Testis (tissue), 3 donors: ENCODE data around the gene TIMM17A. TPM values are rescaled to one million over a fixed set of nuclear protein-coding genes. Genes with fewer than 3 reads are reported as not detected.
"Not testable (repeated sequence)": the region's sequence is repeated elsewhere in the genome, so short reads cannot be mapped to it uniquely, and the experiment has no call there.

Experiments
- DNase-seq: peaks from one replicate; pipeline ENCODE4 v3.0.0-alpha.2; 2019
- H3K27ac ChIP-seq, 2 donors: fragments of 200-600 bp; sonication (generic); one replicate each; pipeline ENCODE4 v1.5.1; 2019
- H3K27me3 ChIP-seq: fragments of 200-600 bp; sonication (generic); one replicate; pipeline ENCODE4 v1.5.1; 2019
- H3K36me3 ChIP-seq: fragments of 200-600 bp; sonication (generic); one replicate; pipeline ENCODE4 v1.5.1; 2017; ENCODE audit warnings: low read depth; ENCODE audit errors: missing control alignments
- H3K4me1 ChIP-seq: fragments of 200-600 bp; sonication (generic); one replicate; pipeline ENCODE4 v1.5.1; 2019
- H3K4me3 ChIP-seq, 2 donors: fragments of 200-600 bp; sonication (generic); one replicate each; pipeline ENCODE4 v1.5.1; 2017 to 2019
- H3K9me3 ChIP-seq: fragments of 200-600 bp; sonication (generic); one replicate; pipeline ENCODE4 v1.5.1; 2017
- POLR2A ChIP-seq: fragments of 450-650 bp; IDR thresholded peaks from one replicate; pipeline ENCODE4 v1.6.1; 2017; ENCODE audit warnings: antibody characterized with exemption, mild to moderate bottlenecking, moderate library complexity
- WGBS, 2 donors: methylation state at CpG; one replicate each; pipeline ENCODE4 v1.1.5; 2018; 5-methylcytosine and 5-hydroxymethylcytosine counted together
- intact Hi-C: fragments of 100-400 bp; cut with DNase I; formaldehyde crosslinking; loops from one replicate; pipeline ENCODE4 v1.15.1; 2023; ENCODE audit warnings: low total_unique reads
- polyA plus RNA-seq: library from polyadenylated mRNA; stranded (reverse); fragments of 350-450 nt; fragmentation: Illumina TruSeq; extraction: RNeasy Lipid Tissue Mini Kit (QIAGEN cat#74804); gene quantifications from one replicate; pipeline ENCODE4 v1.2.3, GENCODE V29; 2014; ENCODE audit warnings: low read depth, low replicate concordance; ENCODE audit not compliant: insufficient read depth
- total RNA-seq, 2 donors: library from RNA; depleted of rRNA; stranded (reverse); fragments of >200 nt; gene quantifications; one replicate each; pipeline ENCODE4 v1.2.3, GENCODE V29; 2016
- TF ChIP-seq, protein P1 (sequence below), 3 experiments: fragments of 450-650 bp in 2 of 3; fragments of 200-600 bp in 1 of 3; sonication (generic) in 1 of 3; IDR thresholded peaks; one replicate each; pipeline ENCODE4 v1.5.1; 2016 to 2019; ENCODE audit warnings: antibody characterized with exemption in 3 of 3, mild to moderate bottlenecking in 2 of 3, moderate library complexity in 1 of 3

The TIMM17A gene
- total and polyA plus RNA-seq, 3 donors from 2014 or later, result 22.7 to 42.5 (median 24.7) TPM

- H3K4me1 ChIP-seq, result peaks cover 7% of the 10 kb centered on the region
- intact Hi-C loops, result no loop called here
- DNase-seq, result no peak
- WGBS, 2 donors, result 0% methylated on average over 17 of the region's 17 CpGs
- no peaks in the 10 kb centered on the region for H3K27me3 ChIP-seq
- TF ChIP-seq, protein P1, sequence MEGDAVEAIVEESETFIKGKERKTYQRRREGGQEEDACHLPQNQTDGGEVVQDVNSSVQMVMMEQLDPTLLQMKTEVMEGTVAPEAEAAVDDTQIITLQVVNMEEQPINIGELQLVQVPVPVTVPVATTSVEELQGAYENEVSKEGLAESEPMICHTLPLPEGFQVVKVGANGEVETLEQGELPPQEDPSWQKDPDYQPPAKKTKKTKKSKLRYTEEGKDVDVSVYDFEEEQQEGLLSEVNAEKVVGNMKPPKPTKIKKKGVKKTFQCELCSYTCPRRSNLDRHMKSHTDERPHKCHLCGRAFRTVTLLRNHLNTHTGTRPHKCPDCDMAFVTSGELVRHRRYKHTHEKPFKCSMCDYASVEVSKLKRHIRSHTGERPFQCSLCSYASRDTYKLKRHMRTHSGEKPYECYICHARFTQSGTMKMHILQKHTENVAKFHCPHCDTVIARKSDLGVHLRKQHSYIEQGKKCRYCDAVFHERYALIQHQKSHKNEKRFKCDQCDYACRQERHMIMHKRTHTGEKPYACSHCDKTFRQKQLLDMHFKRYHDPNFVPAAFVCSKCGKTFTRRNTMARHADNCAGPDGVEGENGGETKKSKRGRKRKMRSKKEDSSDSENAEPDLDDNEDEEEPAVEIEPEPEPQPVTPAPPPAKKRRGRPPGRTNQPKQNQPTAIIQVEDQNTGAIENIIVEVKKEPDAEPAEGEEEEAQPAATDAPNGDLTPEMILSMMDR (IDR thresholded peaks at IDR 0.05), result no peak
- TF ChIP-seq POLR2A, result no peak
- peak overlapping the region; percentile 67 to 90 for H3K27ac ChIP-seq
- H3K4me3 ChIP-seq, result peak overlapping the region; percentile 60 to 84
- H3K9me3 ChIP-seq, result no peaks in the 10 kb centered on the region
- no peaks in the 10 kb centered on the region for H3K36me3 ChIP-seq
Measured at GRCh38 chr1:201955729-201956143, 433 bp downstream of the TIMM17A start.

DNA sequence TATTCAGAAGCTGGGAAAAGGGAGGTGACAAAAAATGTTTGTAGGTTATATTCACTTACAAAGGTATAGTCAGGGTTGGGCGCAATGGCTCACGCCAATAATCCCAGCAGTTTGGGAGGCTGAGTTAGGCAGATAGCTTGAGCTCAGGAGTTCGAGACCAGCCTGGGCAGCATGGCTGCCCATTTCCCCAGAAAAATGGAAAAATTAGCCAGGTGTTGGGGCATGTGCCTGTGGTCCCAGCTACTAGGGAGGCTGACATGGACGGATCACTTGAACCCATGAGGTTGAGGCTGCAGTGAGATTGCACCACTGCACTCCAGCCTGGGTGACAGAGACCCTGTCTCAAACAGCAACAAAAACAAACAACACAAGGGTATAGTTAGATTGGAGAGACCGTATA, 3.0 kb downstream of the TIMM17A start:
- H3K27me3 ChIP-seq, result no peaks in the 10 kb centered on the region
- intact Hi-C loops, result no loop called here
- no peaks in the 10 kb centered on the region for H3K36me3 ChIP-seq
- H3K4me3 ChIP-seq, result no peak overlapping the region
- TF ChIP-seq, protein P1 (IDR thresholded peaks at IDR 0.05), result no peak
- no peak for TF ChIP-seq POLR2A
- H3K27ac ChIP-seq, result no peak overlapping the region
- DNase-seq, result no peak
- WGBS, 2 donors, result 76 to 87% methylated on average over 5 of the region's 5 CpGs
- no peaks in the 10 kb centered on the region for H3K9me3 ChIP-seq
- H3K4me1 ChIP-seq, result peaks cover 7% of the 10 kb centered on the region

DNA sequence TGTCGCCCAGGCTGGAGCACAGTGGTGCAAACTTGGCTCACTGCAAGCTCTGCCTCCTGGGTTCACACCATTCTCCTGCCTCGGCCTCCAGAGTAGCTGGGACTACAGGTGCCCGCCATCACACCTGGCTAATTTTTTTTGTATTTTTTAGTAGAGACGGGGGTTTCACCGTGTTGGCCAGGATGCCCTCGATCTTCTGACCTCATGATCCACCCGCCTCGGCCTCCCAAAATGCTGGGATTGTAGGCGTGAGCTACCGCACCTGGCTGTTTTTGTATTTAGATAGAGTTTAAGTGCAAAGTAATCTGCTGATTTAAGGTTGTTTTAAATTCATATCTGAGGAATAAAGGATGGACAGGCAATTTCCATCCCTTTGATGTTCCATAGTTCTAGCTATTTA, 7.1 kb downstream of the TIMM17A start:
- H3K36me3 ChIP-seq, H3K27ac ChIP-seq, intact Hi-C loops, H3K4me1 ChIP-seq, H3K4me3 ChIP-seq, DNase-seq, H3K27me3 ChIP-seq, H3K9me3 ChIP-seq: not testable (repeated sequence)
- 90 to 92% methylated on average over 10 of the region's 10 CpGs for WGBS, 2 donors

DNA sequence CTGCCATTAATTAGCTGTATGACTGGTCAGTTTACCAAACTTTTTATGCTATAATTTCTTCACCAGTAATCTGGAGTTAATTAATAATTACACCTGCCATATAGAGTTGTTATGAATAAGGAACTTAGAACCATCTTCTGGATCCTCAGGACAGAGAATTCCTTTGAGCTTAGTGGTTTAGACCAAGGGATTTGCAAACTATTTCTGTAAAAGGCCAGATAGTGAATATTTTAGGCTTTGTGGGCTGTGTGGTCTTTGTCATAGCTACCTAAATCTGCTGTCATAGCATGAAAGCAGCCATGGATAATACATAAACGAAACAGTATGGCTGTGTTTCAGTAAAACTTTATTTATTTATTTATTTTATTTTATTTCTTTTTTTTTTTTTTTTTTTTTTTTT, 9.0 kb downstream of the TIMM17A start:
- WGBS, 2 donors, result 60 to 95% methylated on average over 1 of the region's 1 CpG
- Histone ChIP-seq H3K27ac (no peak overlapping the region), H3K36me3 (no peaks in the 10 kb centered on the region), H3K4me3 (no peak overlapping the region), H3K4me1 (no peaks in the 10 kb centered on the region), H3K9me3 (no peaks in the 10 kb centered on the region), H3K27me3 (no peaks in the 10 kb centered on the region)
- no peak for DNase-seq
- TF ChIP-seq POLR2A, result no peak
- intact Hi-C loops, result no loop called here

DNA sequence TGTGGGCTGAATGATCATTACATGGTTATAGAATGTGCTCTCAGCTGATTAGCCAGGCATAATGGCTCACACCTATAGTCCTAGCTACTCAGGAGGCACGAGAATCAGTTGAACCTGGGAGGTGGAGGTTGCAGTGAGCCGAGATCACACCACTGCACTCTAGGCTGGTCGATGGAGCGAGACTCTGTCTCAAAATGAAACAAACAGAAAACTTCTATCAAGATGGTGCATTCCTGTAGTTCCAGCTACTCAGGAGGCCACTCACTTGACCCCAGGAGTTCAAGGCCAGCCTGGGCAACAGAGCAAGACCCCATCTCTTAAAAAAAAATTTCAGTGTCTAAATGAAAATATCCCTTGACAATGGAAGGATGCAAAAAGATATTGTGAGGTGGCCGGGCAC, 10.9 kb downstream of the TIMM17A start:
- Histone ChIP-seq H3K36me3 (no peaks in the 10 kb centered on the region), H3K4me1 (no peaks in the 10 kb centered on the region), H3K27ac (no peak overlapping the region), H3K4me3 (no peak overlapping the region), H3K9me3 (no peaks in the 10 kb centered on the region), H3K27me3 (no peaks in the 10 kb centered on the region)
- intact Hi-C loops, result no loop called here
- 69 to 80% methylated on average over 5 of the region's 5 CpGs for WGBS, 2 donors
- TF ChIP-seq, protein P1 (IDR thresholded peaks at IDR 0.05), result no peak
- no peak for TF ChIP-seq POLR2A
- no peak for DNase-seq

DNA sequence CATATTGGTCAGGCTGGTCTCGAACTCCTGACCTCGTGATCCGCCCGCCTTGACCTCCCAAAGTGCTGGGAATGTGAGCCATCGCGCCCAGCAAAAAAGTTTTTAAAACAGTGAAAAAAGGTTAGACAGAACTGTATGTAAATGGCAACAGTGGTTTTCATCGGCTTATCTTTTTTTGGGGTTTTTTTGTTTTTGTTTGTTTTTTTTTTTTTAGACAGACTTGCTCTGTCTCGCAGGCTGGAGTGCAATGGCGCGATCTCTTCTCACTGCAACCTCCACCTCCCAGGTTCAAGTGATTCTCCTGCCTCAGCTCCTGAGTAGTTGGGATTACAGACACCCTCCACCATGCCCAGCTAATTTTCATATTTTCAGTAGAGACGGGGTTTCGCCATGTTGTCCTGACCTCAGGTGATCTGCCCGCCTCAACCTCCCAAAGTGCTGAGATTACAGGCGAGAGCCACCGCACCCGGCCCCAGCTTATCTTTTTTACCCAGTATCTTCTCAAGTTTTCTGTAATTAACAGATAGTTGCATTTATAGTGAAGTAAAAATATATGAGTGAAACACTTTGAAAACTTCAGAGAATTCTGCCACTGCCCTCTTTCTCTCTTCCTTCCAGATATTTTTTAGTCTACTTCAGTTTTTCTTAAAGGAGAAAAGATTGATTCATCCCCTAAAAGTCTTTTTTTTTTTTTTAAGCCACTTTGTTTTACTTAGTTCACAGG, 13.1 kb downstream of the TIMM17A start:
- no peak for DNase-seq
- Histone ChIP-seq H3K9me3 (no peaks in the 10 kb centered on the region), H3K36me3 (no peaks in the 10 kb centered on the region), H3K4me3 (no peak overlapping the region), H3K27me3 (no peaks in the 10 kb centered on the region), H3K4me1 (no peaks in the 10 kb centered on the region), H3K27ac (no peak overlapping the region)
- intact Hi-C loops, result no loop called here
- WGBS, 2 donors, result 82 to 88% methylated on average over 16 of the region's 16 CpGs
- TF ChIP-seq, protein P1 (IDR thresholded peaks at IDR 0.05), result no peak
- no peak for TF ChIP-seq POLR2A
